ENCODE results near the gene KRT85. TPM values are rescaled to one million over a fixed set of nuclear protein-coding genes. Genes with fewer than 3 reads are reported as not detected.
A peak's percentile ranks its signal among the peaks of the same experiment; 100 is the strongest.
"Not testable (repeated sequence)": the region's sequence is repeated elsewhere in the genome, so short reads cannot be mapped to it uniquely, and the experiment has no call there.

Gene KRT85
- total and polyA plus RNA-seq, 7 experiments from 2014 or later: not detected

DNA sequence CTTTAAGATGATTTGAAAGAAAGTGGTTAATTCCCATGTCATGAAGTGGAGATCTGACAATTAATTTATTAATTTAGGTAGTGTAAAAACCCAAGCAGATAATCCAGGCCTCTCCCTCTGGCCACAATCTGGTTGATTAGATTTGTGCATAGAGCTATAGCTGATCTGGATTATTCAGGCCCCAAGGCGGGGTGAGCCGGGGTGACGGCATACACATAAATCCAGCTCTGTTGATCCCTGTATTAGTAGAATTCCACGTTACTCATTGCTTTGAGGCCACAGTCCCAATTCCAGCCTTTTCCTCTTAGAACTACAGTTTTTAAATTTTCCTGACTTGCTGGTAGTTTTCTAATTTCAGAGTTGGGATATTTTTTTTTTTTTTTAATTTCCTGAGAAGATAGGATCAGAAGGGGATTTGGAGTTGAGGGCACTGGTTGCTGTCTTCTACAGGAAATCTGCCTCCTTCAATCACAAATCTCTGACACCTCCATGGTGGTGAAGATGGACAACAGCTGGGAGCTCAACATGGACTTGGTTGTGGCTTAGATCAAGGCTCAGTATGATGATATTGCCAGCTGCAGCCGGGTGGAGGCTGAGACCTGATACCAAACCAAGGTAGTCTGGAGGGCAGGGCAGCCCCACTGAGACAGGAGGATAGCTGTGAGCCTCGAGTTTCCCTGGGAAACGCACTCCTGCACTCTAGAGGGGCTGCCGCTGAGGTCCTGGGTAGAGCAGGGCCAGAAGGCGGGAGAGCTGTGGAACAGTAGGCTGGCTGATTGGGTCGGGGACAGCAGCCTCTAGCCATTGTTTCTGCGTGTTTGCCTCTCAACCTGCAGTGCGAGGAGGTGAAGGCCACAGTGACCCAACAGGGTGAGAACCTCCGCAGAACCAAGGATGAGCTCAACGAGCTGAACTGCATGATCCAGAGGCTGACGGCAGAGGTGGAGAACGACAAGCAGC lies 19.4 kb downstream of the KRT85 start:
- ATAC-seq: no peak
- Mint-ChIP-seq H3K4me3 (no peak overlapping the region), H3K4me1 (peaks cover 3 to 23% (median 20%) of the 10 kb centered on the region in 7 donors), H3K36me3 (no peaks in the 10 kb centered on the region), H3K27me3 (peaks cover 0 to 20% (median 0%) of the 10 kb centered on the region in 5 donors), H3K9me3 (peaks cover 0 to 5% (median 0%) of the 10 kb centered on the region in 11 donors), H3K27ac (peak overlapping the region in 2 of 9 donors; percentile 0 to 20)
- Histone ChIP-seq H3K36me3 (ENCODE audit: control insufficient read depth in 2 of 3, insufficient read depth in 3 of 3, low read length in 3 of 3) (no peaks in the 10 kb centered on the region), H3K4me3 (ENCODE audit: low read length) (no peak overlapping the region), H3K27ac (ENCODE audit: low read depth, low read length) (no peak overlapping the region), H3K27me3 (ENCODE audit: control insufficient read depth in 2 of 2, insufficient read depth in 2 of 2, low read length in 2 of 2) (no peaks in the 10 kb centered on the region), H3K9me3 (ENCODE audit: control insufficient read depth in 2 of 3, low read length in 3 of 3) (no peaks in the 10 kb centered on the region), H3K4me1 (ENCODE audit: control insufficient read depth in 2 of 2, insufficient read depth in 2 of 2, low read length in 2 of 2) (peaks cover 13 to 19% of the 10 kb centered on the region in 2 donors)
- intact Hi-C loops (cut with micrococcal nuclease): no loop called here
- DNase-seq: no peak
- ChIA-PET CTCF (interaction anchor here (0.5 to 0.7 kb wide), 2 partner anchors 66 to 94 kb away, joined by 3 to 4 read pairs; no protein-coding TSS in a partner anchor), POLR2A (interaction anchor here (0.6 kb wide), 1 partner anchor 684 kb away, joined by 4 read pairs; no protein-coding TSS in a partner anchor)

DNA sequence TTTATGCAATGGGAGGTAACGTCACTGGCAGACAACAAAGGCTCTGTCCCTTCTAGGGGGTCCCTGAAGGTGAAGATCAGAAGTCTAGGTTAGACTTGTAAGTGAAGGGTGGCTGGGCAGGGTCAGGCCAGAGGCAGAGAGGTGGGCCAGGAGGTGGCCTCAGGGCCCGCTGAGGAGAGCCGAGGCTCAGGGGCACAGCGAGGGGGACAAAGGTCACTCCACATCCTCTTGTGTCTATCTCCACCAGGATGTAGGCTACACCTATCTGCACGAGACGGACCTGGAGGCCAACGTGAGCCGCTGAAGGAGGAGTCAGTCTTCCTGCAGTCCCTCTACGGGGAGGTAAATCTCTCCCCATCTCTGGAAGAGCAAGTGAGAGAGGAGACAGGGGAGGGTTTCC lies 20.3 kb downstream of the KRT85 start:
- H3K4me1 Mint-ChIP-seq: peaks cover 3 to 15% (median 12%) of the 10 kb centered on the region in 7 donors
- H3K4me1 ChIP-seq (ENCODE audit: control insufficient read depth in 2 of 2, insufficient read depth in 2 of 2, low read length in 2 of 2): peaks cover 11 to 12% of the 10 kb centered on the region in 2 donors
- no peak overlapping the region for H3K4me3 ChIP-seq (ENCODE audit: low read length)
- DNase-seq (no peak), ATAC-seq (no peak)
- intact Hi-C loops (cut with micrococcal nuclease): no loop called here
- H3K27me3 ChIP-seq (ENCODE audit: control insufficient read depth in 2 of 2, insufficient read depth in 2 of 2, low read length in 2 of 2): no peaks in the 10 kb centered on the region
- H3K36me3 ChIP-seq (ENCODE audit: control insufficient read depth in 2 of 3, insufficient read depth in 3 of 3, low read length in 3 of 3): no peaks in the 10 kb centered on the region
- H3K36me3 Mint-ChIP-seq: no peaks in the 10 kb centered on the region
- no peak overlapping the region for H3K4me3 Mint-ChIP-seq
- H3K9me3 Mint-ChIP-seq: peaks cover 0 to 5% (median 0%) of the 10 kb centered on the region in 11 donors
- peaks cover 0 to 13% (median under 1%) of the 10 kb centered on the region in 5 donors for H3K27me3 Mint-ChIP-seq
- H3K9me3 ChIP-seq (ENCODE audit: control insufficient read depth in 2 of 3, low read length in 3 of 3): no peaks in the 10 kb centered on the region
- H3K27ac Mint-ChIP-seq: no peak overlapping the region
- H3K27ac ChIP-seq (ENCODE audit: low read depth, low read length): no peak overlapping the region
- ChIA-PET POLR2A (no interaction called here), CTCF (no interaction called here)

DNA sequence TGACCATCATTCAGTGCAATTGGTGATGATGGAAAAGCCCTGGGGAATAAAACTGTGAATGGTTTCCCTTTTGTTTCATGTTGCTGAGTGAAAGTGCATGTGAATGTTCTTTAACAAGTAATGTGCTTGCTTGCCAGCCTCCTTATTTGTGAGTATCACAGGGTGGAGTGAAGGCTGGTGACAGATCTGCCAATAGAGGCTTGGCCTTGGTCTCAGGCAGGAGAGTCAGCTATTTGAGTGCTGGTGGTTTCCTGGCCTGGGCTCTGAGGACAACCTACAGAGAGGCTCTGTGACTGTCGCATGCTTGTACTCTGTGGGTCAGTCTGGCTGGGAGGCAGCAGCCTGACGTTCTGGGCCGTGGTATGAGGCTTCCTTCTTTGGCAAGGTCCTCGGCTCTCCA lies 20.7 kb downstream of the KRT85 start:
- no peak overlapping the region for H3K4me3 Mint-ChIP-seq
- Histone ChIP-seq H3K9me3 (ENCODE audit: control insufficient read depth in 2 of 3, low read length in 3 of 3) (no peaks in the 10 kb centered on the region), H3K27ac (ENCODE audit: low read depth, low read length) (no peak overlapping the region), H3K4me1 (ENCODE audit: control insufficient read depth in 2 of 2, insufficient read depth in 2 of 2, low read length in 2 of 2) (peaks cover 8 to 9% of the 10 kb centered on the region in 2 donors), H3K4me3 (ENCODE audit: low read length) (no peak overlapping the region), H3K27me3 (ENCODE audit: control insufficient read depth in 2 of 2, insufficient read depth in 2 of 2, low read length in 2 of 2) (no peaks in the 10 kb centered on the region), H3K36me3 (ENCODE audit: control insufficient read depth in 2 of 3, insufficient read depth in 3 of 3, low read length in 3 of 3) (no peaks in the 10 kb centered on the region)
- intact Hi-C loops (cut with micrococcal nuclease): no loop called here
- ATAC-seq (no peak), DNase-seq (no peak)
- ChIA-PET CTCF (no interaction called here), POLR2A (no interaction called here)
- H3K9me3 Mint-ChIP-seq: peaks cover 0 to 5% (median 0%) of the 10 kb centered on the region in 11 donors
- peaks cover under 1 to 11% (median 8%) of the 10 kb centered on the region in 7 donors for H3K4me1 Mint-ChIP-seq
- no peak overlapping the region for H3K27ac Mint-ChIP-seq
- H3K36me3 Mint-ChIP-seq: no peaks in the 10 kb centered on the region
- peaks cover 0 to 14% (median 5%) of the 10 kb centered on the region in 5 donors for H3K27me3 Mint-ChIP-seq

DNA sequence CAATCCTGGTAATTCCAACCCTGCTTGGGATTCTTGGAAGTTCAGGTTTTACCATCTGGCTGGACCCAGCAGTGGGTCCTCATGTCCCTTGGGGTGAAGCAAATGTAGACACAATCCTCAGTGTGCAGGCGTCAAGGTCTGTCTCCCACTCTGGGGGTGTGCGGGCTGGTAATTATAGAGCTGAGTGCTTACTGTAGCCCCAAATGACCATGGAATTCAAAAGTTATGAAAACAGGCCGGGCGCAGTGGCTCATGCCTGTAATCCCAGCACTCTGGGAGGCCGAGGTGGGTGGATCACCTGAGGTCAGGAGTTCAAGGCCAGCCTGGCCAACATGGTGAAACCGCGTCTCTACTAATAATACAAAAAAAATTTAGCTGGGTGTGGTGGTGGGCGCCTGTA lies 22.2 kb downstream of the KRT85 start:
- H3K27ac ChIP-seq (ENCODE audit: low read depth, low read length); H3K4me3 Mint-ChIP-seq; H3K4me1 Mint-ChIP-seq; H3K4me3 ChIP-seq (ENCODE audit: low read length); H3K36me3 ChIP-seq (ENCODE audit: control insufficient read depth in 2 of 3, insufficient read depth in 3 of 3, low read length in 3 of 3); DNase-seq; ATAC-seq; H3K27me3 ChIP-seq (ENCODE audit: control insufficient read depth in 2 of 2, insufficient read depth in 2 of 2, low read length in 2 of 2); H3K4me1 ChIP-seq (ENCODE audit: control insufficient read depth in 2 of 2, insufficient read depth in 2 of 2, low read length in 2 of 2); H3K36me3 Mint-ChIP-seq; H3K9me3 Mint-ChIP-seq; CTCF ChIA-PET; POLR2A ChIA-PET; intact Hi-C loops (cut with micrococcal nuclease); H3K9me3 ChIP-seq (ENCODE audit: control insufficient read depth in 2 of 3, low read length in 3 of 3); H3K27ac Mint-ChIP-seq: not testable (repeated sequence)
- peaks cover 0 to 15% (median 5%) of the 10 kb centered on the region in 5 donors for H3K27me3 Mint-ChIP-seq

DNA sequence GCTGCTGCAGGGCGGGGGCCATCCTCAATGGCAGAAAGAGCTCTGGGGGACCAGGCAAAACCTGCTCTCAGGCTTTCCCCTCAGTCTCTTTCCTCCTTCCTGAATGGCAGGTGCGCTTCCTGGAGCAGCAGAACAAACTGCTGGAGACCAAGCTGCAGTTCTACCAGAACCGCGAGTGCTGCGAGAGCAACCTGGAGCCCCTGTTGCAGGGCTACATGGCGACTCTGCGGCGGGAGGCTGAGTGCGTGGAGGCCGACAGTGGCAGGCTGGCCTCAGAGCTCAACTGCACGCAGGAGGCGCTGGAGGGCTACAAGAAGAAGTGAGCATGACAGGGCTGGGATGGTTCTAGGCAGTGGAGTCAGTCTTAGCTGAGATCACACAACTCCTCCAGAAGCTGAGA lies 23.2 kb downstream of the KRT85 start:
- Histone ChIP-seq H3K9me3 (ENCODE audit: control insufficient read depth in 2 of 3, low read length in 3 of 3) (no peaks in the 10 kb centered on the region), H3K27ac (ENCODE audit: low read depth, low read length) (no peak overlapping the region), H3K4me3 (ENCODE audit: low read length) (no peak overlapping the region), H3K36me3 (ENCODE audit: control insufficient read depth in 2 of 3, insufficient read depth in 3 of 3, low read length in 3 of 3) (no peaks in the 10 kb centered on the region), H3K4me1 (ENCODE audit: control insufficient read depth in 2 of 2, insufficient read depth in 2 of 2, low read length in 2 of 2) (no peaks in the 10 kb centered on the region), H3K27me3 (ENCODE audit: control insufficient read depth in 2 of 2, insufficient read depth in 2 of 2, low read length in 2 of 2) (no peaks in the 10 kb centered on the region)
- POLR2A ChIA-PET: no interaction called here
- no peaks in the 10 kb centered on the region for H3K36me3 Mint-ChIP-seq
- CTCF ChIA-PET: no interaction called here
- no peak overlapping the region for H3K27ac Mint-ChIP-seq
- peaks cover 0 to 2% (median 0%) of the 10 kb centered on the region in 7 donors for H3K4me1 Mint-ChIP-seq
- DNase-seq: no peak
- H3K27me3 Mint-ChIP-seq: peaks cover 0 to 13% (median 5%) of the 10 kb centered on the region in 5 donors
- ATAC-seq: no peak
- intact Hi-C loops (cut with micrococcal nuclease): no loop called here
- peaks cover 0 to 5% (median 0%) of the 10 kb centered on the region in 11 donors for H3K9me3 Mint-ChIP-seq
- H3K4me3 Mint-ChIP-seq: no peak overlapping the region

DNA sequence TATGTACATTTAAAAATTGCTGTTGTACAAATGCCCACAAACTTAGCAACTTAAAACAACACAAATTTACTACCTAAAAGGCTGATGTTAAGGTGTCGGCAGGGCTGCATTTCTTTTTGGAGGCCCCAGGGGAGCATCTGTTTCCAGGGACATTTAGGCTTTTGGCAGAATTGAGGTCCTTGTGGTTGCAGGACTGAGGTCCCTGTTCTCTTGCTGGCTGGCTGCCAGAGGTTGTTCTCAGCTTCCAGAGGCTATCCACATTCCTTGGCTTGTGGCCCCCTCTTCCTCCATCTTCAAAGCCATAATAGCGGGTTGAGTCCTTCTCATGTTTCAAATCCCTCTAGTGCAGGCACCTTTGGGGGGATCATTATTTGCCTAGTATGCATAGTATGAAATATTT lies 23.7 kb downstream of the KRT85 start:
- intact Hi-C loops (cut with micrococcal nuclease): no loop called here
- ChIA-PET CTCF (no interaction called here), POLR2A (no interaction called here)
- no peak overlapping the region for H3K27ac ChIP-seq (ENCODE audit: low read depth, low read length)
- no peaks in the 10 kb centered on the region for H3K9me3 ChIP-seq (ENCODE audit: control insufficient read depth in 2 of 3, low read length in 3 of 3)
- no peak for ATAC-seq
- H3K36me3 ChIP-seq (ENCODE audit: control insufficient read depth in 2 of 3, insufficient read depth in 3 of 3, low read length in 3 of 3): no peaks in the 10 kb centered on the region
- Mint-ChIP-seq H3K9me3 (peaks cover 0 to 8% (median 2%) of the 10 kb centered on the region in 11 donors), H3K27ac (no peak overlapping the region), H3K36me3 (no peaks in the 10 kb centered on the region), H3K4me1 (peaks cover 0 to 2% (median 0%) of the 10 kb centered on the region in 7 donors), H3K27me3 (peaks cover 0 to 14% (median 5%) of the 10 kb centered on the region in 5 donors), H3K4me3 (no peak overlapping the region)
- no peaks in the 10 kb centered on the region for H3K4me1 ChIP-seq (ENCODE audit: control insufficient read depth in 2 of 2, insufficient read depth in 2 of 2, low read length in 2 of 2)
- DNase-seq: no peak
- H3K4me3 ChIP-seq (ENCODE audit: low read length): no peak overlapping the region
- no peaks in the 10 kb centered on the region for H3K27me3 ChIP-seq (ENCODE audit: control insufficient read depth in 2 of 2, insufficient read depth in 2 of 2, low read length in 2 of 2)
